Measurements from ENCODE around the gene TNPO3.

DNA sequence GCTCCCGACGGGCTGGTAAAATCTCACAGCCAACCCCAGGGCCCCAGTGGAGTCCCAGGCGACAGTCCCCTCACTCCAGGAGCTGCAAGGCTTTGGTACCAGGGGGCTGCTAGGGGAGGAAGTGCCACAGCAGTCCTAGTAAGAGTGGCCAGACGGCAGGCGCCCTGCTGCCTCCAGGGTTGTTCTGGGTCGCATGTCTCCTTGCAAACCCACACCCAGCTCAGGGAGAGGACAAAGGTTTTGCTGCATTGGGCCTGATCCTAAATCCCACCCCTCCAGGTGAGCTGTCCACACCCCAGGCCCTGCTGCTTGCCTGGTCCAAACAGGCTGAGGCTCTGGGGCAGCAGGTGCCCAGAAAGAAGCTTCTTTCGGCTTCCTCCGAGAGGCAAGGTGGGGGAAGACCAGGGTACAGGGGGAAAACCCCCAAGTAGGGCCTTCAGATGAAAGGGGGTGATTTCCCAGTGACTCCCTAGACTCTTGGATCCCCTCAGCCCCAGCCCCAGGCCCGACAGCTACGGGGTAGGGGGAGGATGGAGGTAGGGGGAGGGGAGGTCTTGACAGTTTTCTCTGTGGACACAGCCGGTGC, 140.3 kb downstream of the TNPO3 start:
- TF ChIP-seq POLR2AphosphoS5 (IDR thresholded peaks at IDR 0.05; ENCODE audit: borderline replicate concordance, low read depth, low read length) (no peak), EZH2 (IDR thresholded peaks at IDR 0.05) (no peak), FOXP2 (optimal IDR thresholded peaks at IDR 0.05; ENCODE audit: control extremely low read depth, extremely low read length, insufficient read depth) (no peak)
